Endothelial cell (in vitro differentiated cells): ENCODE data around the gene PRSS23. TPM values are rescaled to one million over a fixed set of nuclear protein-coding genes. Genes with fewer than 3 reads are reported as not detected.

Source experiments
- DNase-seq: peaks from one replicate; pipeline ENCODE4 v3.0.0; 2021; ENCODE audit warnings: low spot score
- H3K27ac Mint-ChIP-seq: one replicate; pipeline ENCODE4 v1.8.0; 2021; ENCODE audit warnings: mixed read lengths, inconsistent platforms; ENCODE audit not compliant: unreplicated experiment
- H3K27me3 Mint-ChIP-seq: one replicate; pipeline ENCODE4 v1.8.0; 2021; ENCODE audit warnings: mild to moderate bottlenecking, moderate library complexity, mixed read lengths, inconsistent platforms; ENCODE audit not compliant: unreplicated experiment
- H3K36me3 Mint-ChIP-seq: one replicate; pipeline ENCODE4 v1.8.0; 2021; ENCODE audit warnings: mild to moderate bottlenecking, low read depth, mixed read lengths, inconsistent platforms; ENCODE audit not compliant: unreplicated experiment
- H3K4me1 Mint-ChIP-seq: one replicate; pipeline ENCODE4 v1.8.0; 2021; ENCODE audit warnings: mild to moderate bottlenecking, mixed read lengths, inconsistent platforms; ENCODE audit not compliant: unreplicated experiment
- H3K4me3 Mint-ChIP-seq: one replicate; pipeline ENCODE4 v1.8.0; 2021; ENCODE audit warnings: mild to moderate bottlenecking, mixed read lengths, inconsistent platforms; ENCODE audit not compliant: unreplicated experiment
- H3K9me3 Mint-ChIP-seq: one replicate; pipeline ENCODE4 v1.8.0; 2021; ENCODE audit warnings: mixed read lengths, inconsistent platforms; ENCODE audit not compliant: unreplicated experiment
- total RNA-seq: library from RNA; stranded (reverse); fragmentation: NEBNext Ultra II Directional; extraction: Animal tissue kit (Norgen Biotek cat#: 25700); gene quantifications from one replicate; pipeline ENCODE4 v1.2.1, GENCODE V29; 2021; ENCODE audit not compliant: unreplicated experiment
- TF ChIP-seq, protein P1 (sequence below): fragments of 200-600 bp; sonication (generic); IDR thresholded peaks from one replicate; pipeline ENCODE4 v1.5.0; 2021; ENCODE audit warnings: antibody characterized with exemption; ENCODE audit not compliant: unreplicated experiment

PRSS23 gene
- total RNA-seq, 1 donor from 2014 or later = 4.8 TPM

DNA sequence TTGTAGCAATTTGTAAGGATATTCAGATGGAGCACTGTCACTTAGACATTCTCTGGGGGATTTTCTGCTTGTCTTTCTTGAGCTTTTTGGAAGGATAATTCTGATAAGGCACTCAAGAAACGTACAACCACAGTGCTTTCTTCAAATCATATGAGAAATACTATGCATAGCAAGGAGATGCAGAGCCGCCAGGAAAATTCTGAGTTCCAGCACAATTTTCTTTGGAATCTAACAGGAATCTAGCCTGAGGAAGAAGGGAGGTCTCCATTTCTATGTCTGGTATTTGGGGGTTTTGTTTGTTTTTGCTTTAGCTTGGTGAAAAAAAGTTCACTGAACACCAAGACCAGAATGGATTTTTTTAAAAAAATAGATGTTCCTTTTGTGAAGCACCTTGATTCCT, 9.9 kb downstream of the PRSS23 start:
- Mint-ChIP-seq H3K9me3 (no peaks in the 10 kb centered on the region), H3K36me3 (no peaks in the 10 kb centered on the region), H3K4me1 (peaks cover 14% of the 10 kb centered on the region), H3K27ac (no peak overlapping the region), H3K27me3 (peaks cover 5% of the 10 kb centered on the region), H3K4me3 (no peak overlapping the region)
- TF ChIP-seq, protein P1, sequence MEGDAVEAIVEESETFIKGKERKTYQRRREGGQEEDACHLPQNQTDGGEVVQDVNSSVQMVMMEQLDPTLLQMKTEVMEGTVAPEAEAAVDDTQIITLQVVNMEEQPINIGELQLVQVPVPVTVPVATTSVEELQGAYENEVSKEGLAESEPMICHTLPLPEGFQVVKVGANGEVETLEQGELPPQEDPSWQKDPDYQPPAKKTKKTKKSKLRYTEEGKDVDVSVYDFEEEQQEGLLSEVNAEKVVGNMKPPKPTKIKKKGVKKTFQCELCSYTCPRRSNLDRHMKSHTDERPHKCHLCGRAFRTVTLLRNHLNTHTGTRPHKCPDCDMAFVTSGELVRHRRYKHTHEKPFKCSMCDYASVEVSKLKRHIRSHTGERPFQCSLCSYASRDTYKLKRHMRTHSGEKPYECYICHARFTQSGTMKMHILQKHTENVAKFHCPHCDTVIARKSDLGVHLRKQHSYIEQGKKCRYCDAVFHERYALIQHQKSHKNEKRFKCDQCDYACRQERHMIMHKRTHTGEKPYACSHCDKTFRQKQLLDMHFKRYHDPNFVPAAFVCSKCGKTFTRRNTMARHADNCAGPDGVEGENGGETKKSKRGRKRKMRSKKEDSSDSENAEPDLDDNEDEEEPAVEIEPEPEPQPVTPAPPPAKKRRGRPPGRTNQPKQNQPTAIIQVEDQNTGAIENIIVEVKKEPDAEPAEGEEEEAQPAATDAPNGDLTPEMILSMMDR = no peak
- DNase-seq = no peak

DNA sequence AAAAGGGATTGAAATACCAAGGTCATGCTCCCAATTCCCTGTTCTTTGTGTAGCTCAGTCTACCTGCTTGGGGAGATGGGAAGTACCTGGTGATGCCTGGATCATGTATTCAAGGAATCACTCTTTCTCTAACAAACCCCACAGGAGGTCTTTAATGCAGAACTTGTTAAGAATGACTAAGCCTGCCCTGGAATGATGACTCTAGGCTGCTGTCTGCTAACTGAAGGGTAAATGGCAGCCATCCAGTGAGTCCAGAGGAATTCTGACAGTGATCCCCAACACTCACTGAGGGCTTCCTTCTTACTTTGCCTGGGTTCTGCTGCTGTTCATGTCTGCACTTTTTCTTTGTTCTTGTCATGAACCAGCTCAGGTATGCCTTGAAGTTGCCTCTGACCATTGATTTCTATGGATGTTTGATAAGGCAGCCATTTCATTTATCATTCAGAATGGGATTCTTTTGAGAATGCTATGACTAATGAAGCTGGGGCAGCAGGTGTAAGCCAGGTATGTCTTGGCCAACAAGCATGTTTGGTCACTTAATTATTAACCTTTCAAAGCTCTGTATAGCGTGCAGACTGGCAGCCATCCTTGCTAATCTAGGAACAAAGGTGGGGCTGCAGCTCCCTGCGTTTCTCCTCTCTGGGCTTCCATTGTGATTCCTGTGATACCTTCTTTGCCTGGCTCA, 11.4 kb downstream of the PRSS23 start:
- H3K36me3 Mint-ChIP-seq = no peaks in the 10 kb centered on the region
- H3K4me1 Mint-ChIP-seq = peaks cover 8% of the 10 kb centered on the region
- H3K27me3 Mint-ChIP-seq = peaks cover 5% of the 10 kb centered on the region
- H3K4me3 Mint-ChIP-seq = no peak overlapping the region
- TF ChIP-seq, protein P1 = no peak
- H3K27ac Mint-ChIP-seq = no peak overlapping the region
- no peaks in the 10 kb centered on the region for H3K9me3 Mint-ChIP-seq
- DNase-seq = no peak

DNA sequence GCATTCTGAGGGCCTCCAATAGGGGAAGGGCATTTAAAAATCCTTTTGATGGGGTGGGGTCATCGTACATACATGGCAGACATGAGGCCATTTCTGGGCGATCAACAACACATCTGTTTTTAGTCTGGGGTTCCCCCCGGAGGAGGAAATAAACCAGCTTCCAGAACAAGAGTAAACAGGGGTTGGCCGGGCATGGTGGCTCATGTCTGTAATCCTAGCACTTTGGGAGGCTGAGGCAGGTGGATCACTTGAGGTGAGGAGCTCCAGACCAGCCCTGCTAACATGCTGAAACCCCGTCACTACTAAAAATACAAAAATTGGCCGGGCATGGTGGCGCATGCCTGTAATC, 12.0 kb downstream of the PRSS23 start:
- Mint-ChIP-seq H3K27ac (no peak overlapping the region), H3K4me1 (peaks cover 6% of the 10 kb centered on the region), H3K36me3 (no peaks in the 10 kb centered on the region), H3K4me3 (no peak overlapping the region), H3K9me3 (no peaks in the 10 kb centered on the region), H3K27me3 (peaks cover 5% of the 10 kb centered on the region)
- TF ChIP-seq, protein P1 = no peak
- DNase-seq = no peak

DNA sequence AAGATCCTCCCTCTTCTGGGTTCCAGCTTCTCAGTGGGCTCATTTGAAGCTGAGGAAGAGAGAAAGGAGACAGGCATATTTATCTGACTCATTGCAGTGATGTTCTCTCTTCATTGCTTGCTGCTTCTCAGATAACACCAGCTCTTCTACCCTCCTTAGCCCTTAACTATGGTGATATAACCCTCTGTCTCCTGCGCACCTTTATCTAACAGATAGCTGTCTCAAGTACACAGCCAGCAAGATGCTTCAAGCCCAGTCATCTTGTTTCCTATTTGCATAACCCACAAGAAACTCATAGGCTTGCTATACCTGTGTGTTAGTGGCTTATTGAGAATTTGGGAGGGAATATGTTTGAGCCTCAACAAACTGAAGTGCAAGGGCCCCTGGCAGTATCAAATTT, 12.6 kb downstream of the PRSS23 start:
- no peak for DNase-seq
- TF ChIP-seq, protein P1 = no peak
- Mint-ChIP-seq H3K36me3 (no peaks in the 10 kb centered on the region), H3K9me3 (no peaks in the 10 kb centered on the region), H3K4me3 (no peak overlapping the region), H3K27me3 (peaks cover 5% of the 10 kb centered on the region), H3K4me1 (peaks cover 3% of the 10 kb centered on the region), H3K27ac (no peak overlapping the region)

DNA sequence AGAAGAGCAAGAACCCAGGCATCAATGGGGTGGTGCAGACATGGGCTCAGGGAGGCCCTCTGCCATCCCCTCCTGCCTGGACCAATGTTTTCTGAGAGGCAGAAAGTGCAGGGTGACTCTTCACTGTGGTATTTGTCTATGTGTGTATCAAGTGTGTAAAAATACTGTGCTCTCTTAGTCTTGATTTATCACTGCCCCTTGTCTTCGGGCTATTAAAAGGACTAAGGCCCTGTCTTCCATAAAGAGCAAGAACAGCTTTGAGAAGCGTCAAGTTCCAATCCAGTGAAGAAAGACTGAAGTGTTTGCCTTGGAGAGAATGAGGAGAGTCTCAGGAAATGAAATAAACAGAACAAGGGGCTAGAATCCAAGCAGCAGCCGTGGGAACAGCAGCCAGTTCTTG, 14.4 kb downstream of the PRSS23 start:
- Mint-ChIP-seq H3K4me1 (peaks cover 3% of the 10 kb centered on the region), H3K4me3 (no peak overlapping the region), H3K9me3 (no peaks in the 10 kb centered on the region), H3K27ac (no peak overlapping the region), H3K27me3 (peaks cover 3% of the 10 kb centered on the region), H3K36me3 (no peaks in the 10 kb centered on the region)
- DNase-seq = no peak
- TF ChIP-seq, protein P1 = no peak
